WTC11 (cell line): Measurements from ENCODE around the gene KRTAP10-9. TPM values are rescaled to one million over a fixed set of nuclear protein-coding genes. Genes with fewer than 3 reads are reported as not detected.
"Not testable (repeated sequence)": the region's sequence is repeated elsewhere in the genome, so short reads cannot be mapped to it uniquely, and the experiment has no call there.

Experiments
- ATAC-seq: fragments of 200-7000 bp; cut with Tn5 transposase; 2 replicates; pipeline ENCODE4 v1.10.0; 2021; ENCODE audit warnings: mild to moderate bottlenecking, moderate library complexity
- CTCF ChIA-PET: fragments of 300-600 bp; sonication (Branson Sonifier 250); formaldehyde crosslinking; loops from one replicate; lab custom pipeline; 2021; ENCODE audit warnings: antibody characterized with exemption; lab: Charles Lee
- POLR2A ChIA-PET: fragments of 350-600 bp; sonication (Branson Sonifier 250); formaldehyde crosslinking; loops from one replicate; lab custom pipeline; 2021; ENCODE audit warnings: antibody characterized with exemption; lab: Charles Lee
- DNase-seq: peaks from one replicate; pipeline ENCODE4 v3.0.0; 2021; ENCODE audit warnings: low spot score
- H3K27ac Mint-ChIP-seq: 2 replicates; pipeline ENCODE4 v1.8.0; 2021; ENCODE audit warnings: mixed read lengths
- H3K27me3 Mint-ChIP-seq: 2 replicates; pipeline ENCODE4 v1.8.0; 2021; ENCODE audit warnings: low read depth, mild to moderate bottlenecking, moderate library complexity, mixed read lengths
- H3K36me3 Mint-ChIP-seq: 2 replicates; pipeline ENCODE4 v1.8.0; 2021; ENCODE audit warnings: mixed read lengths
- H3K4me1 Mint-ChIP-seq: 2 replicates; pipeline ENCODE4 v1.8.0; 2022; ENCODE audit warnings: mixed read lengths
- H3K4me3 Mint-ChIP-seq: 2 replicates; pipeline ENCODE4 v1.8.0; 2021; ENCODE audit warnings: mild to moderate bottlenecking, moderate library complexity, mixed read lengths
- H3K9me3 Mint-ChIP-seq: 2 replicates; pipeline ENCODE4 v1.8.0; 2021; ENCODE audit warnings: mixed read lengths
- ATF1 ChIP-seq: sonication (generic); formaldehyde crosslinking; IDR thresholded peaks from 2 replicates; pipeline ENCODE4 v1.8.1; 2023; ENCODE audit warnings: mild to moderate bottlenecking, moderate library complexity, missing genetic modification reagents
- FOXJ3 ChIP-seq: sonication (generic); formaldehyde crosslinking; IDR thresholded peaks from 2 replicates; pipeline ENCODE4 v1.9.0; 2021; ENCODE audit warnings: missing genetic modification reagents, mild to moderate bottlenecking, borderline replicate concordance
- IRF2 ChIP-seq: sonication (generic); formaldehyde crosslinking; IDR thresholded peaks from 2 replicates; pipeline ENCODE4 v1.8.0; 2022; ENCODE audit warnings: low read depth, missing genetic modification reagents, borderline replicate concordance
- MXD4 ChIP-seq: fragments of 250-450 bp; sonication (Bioruptor Pico); IDR thresholded peaks from 2 replicates; pipeline ENCODE4 v1.8.0; 2021; ENCODE audit warnings: mild to moderate bottlenecking, moderate library complexity, borderline replicate concordance
- NFATC4 ChIP-seq: fragments of 250-450 bp; sonication (Bioruptor Pico); IDR thresholded peaks from 2 replicates; pipeline ENCODE4 v1.9.0; 2021; ENCODE audit warnings: mild to moderate bottlenecking
- PRRX2 ChIP-seq: fragments of 250-450 bp; sonication (Bioruptor Pico); IDR thresholded peaks from 2 replicates; pipeline ENCODE4 v1.8.0; 2021; ENCODE audit warnings: mild to moderate bottlenecking
- SMAD3 ChIP-seq: sonication (generic); formaldehyde crosslinking; IDR thresholded peaks from 2 replicates; pipeline ENCODE4 v1.8.0; 2022; ENCODE audit warnings: missing genetic modification reagents, mild to moderate bottlenecking, borderline replicate concordance
- SP1 ChIP-seq: sonication (generic); formaldehyde crosslinking; conservative IDR thresholded peaks from 2 replicates; pipeline ENCODE4 v1.8.1; 2022; ENCODE audit warnings: missing genetic modification reagents
- ZNF396 ChIP-seq: fragments of 250-450 bp; sonication (Bioruptor Pico); IDR thresholded peaks from 2 replicates; pipeline ENCODE4 v1.8.0; 2021; ENCODE audit warnings: mild to moderate bottlenecking, moderate library complexity, borderline replicate concordance
- total RNA-seq: library from RNA; stranded (reverse); gene quantifications from 3 replicates; pipeline ENCODE4 v1.2.3, GENCODE V29; 2021
- TF ChIP-seq, protein P1 (sequence below): fragments of 200-600 bp; IDR thresholded peaks from 2 replicates; pipeline ENCODE4 v1.8.0; 2022; ENCODE audit warnings: antibody characterized with exemption
- TF ChIP-seq, protein P2 (sequence below): sonication (generic); formaldehyde crosslinking; IDR thresholded peaks from 2 replicates; pipeline ENCODE4 v1.8.0; 2023; ENCODE audit warnings: missing genetic modification reagents
- TF ChIP-seq, protein P3 (sequence below): fragments of 250-450 bp; sonication (Bioruptor Pico); IDR thresholded peaks from 2 replicates; pipeline ENCODE4 v1.9.0; 2021; ENCODE audit warnings: moderate library complexity, mild to moderate bottlenecking, inconsistent platforms, borderline replicate concordance
- TF ChIP-seq, protein P4 (sequence below): sonication (generic); formaldehyde crosslinking; IDR thresholded peaks from 2 replicates; pipeline ENCODE4 v1.8.0; 2023; ENCODE audit warnings: mild to moderate bottlenecking, missing genetic modification reagents
- TF ChIP-seq, protein P5 (sequence below): sonication (generic); formaldehyde crosslinking; IDR thresholded peaks from 2 replicates; pipeline ENCODE4 v1.8.0; 2022; ENCODE audit warnings: mild to moderate bottlenecking, missing genetic modification reagents
- TF ChIP-seq, protein P6 (sequence below): sonication (generic); formaldehyde crosslinking; IDR thresholded peaks from 2 replicates; pipeline ENCODE4 v1.8.1; 2023; ENCODE audit warnings: mild to moderate bottlenecking, missing genetic modification reagents, moderate library complexity

The KRTAP10-9 gene
- total RNA-seq, 1 experiment from 2014 or later: not detected

DNA sequence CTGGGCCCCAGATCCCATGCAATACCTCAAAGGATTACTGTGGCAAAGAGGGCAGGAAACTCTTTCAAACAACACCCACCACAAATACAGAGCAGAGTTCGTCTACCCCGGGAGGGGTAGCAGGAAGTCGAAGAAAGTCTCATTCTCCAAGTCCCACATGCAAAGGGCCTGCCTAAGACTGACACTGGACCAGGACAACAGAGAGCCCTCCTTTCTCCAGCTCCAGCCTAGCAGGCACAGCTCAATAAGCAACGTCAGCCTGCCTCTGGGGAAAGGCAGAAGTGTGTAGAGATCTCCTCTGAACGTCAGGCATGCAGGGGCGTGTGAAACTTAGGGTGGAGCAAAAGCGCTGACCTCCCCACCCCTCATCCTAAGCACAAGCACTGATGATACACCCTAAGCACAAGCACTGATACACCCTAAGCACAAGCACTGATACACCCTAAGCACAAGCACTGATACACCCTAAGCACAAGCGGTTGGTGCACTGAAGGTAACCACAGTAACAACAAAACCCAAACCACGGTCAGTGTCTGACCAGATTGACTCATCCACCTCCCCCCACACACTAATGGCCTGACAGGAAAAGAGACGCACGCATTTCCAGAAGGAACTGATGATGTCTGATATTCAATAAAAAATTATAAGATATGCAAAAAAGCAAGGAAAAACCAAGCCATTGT lies 32.2 kb downstream of the KRTAP10-9 start:
- ATAC-seq (peak; percentile 45; the same call in 1 of the 2 replicates), DNase-seq (no peak)
- ChIA-PET CTCF (no interaction called here), POLR2A (no interaction called here)
- Mint-ChIP-seq H3K9me3 (peaks cover 18% of the 10 kb centered on the region), H3K36me3 (peaks cover 20% of the 10 kb centered on the region), H3K4me1 (peaks cover 39% of the 10 kb centered on the region), H3K27me3 (peaks cover 4% of the 10 kb centered on the region; the same call in 1 of the 2 replicates), H3K4me3 (no peak overlapping the region), H3K27ac (peak overlapping the region; percentile 69)
- TF ChIP-seq, protein P1, sequence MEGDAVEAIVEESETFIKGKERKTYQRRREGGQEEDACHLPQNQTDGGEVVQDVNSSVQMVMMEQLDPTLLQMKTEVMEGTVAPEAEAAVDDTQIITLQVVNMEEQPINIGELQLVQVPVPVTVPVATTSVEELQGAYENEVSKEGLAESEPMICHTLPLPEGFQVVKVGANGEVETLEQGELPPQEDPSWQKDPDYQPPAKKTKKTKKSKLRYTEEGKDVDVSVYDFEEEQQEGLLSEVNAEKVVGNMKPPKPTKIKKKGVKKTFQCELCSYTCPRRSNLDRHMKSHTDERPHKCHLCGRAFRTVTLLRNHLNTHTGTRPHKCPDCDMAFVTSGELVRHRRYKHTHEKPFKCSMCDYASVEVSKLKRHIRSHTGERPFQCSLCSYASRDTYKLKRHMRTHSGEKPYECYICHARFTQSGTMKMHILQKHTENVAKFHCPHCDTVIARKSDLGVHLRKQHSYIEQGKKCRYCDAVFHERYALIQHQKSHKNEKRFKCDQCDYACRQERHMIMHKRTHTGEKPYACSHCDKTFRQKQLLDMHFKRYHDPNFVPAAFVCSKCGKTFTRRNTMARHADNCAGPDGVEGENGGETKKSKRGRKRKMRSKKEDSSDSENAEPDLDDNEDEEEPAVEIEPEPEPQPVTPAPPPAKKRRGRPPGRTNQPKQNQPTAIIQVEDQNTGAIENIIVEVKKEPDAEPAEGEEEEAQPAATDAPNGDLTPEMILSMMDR: no peak
- no peak for TF ChIP-seq ZNF396 (CRISPR knock-in tag)
- TF ChIP-seq, protein P2, sequence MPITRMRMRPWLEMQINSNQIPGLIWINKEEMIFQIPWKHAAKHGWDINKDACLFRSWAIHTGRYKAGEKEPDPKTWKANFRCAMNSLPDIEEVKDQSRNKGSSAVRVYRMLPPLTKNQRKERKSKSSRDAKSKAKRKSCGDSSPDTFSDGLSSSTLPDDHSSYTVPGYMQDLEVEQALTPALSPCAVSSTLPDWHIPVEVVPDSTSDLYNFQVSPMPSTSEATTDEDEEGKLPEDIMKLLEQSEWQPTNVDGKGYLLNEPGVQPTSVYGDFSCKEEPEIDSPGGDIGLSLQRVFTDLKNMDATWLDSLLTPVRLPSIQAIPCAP (CRISPR knock-in tag): no peak
- TF ChIP-seq FOXJ3: no peak
- no peak for TF ChIP-seq ATF1 (CRISPR knock-in tag)
- TF ChIP-seq IRF2 (CRISPR knock-in tag): no peak
- TF ChIP-seq SMAD3 (CRISPR knock-in tag): no peak
- no peak for TF ChIP-seq SP1 (CRISPR knock-in tag)
- no peak for TF ChIP-seq NFATC4 (CRISPR knock-in tag)
- TF ChIP-seq, protein P3, sequence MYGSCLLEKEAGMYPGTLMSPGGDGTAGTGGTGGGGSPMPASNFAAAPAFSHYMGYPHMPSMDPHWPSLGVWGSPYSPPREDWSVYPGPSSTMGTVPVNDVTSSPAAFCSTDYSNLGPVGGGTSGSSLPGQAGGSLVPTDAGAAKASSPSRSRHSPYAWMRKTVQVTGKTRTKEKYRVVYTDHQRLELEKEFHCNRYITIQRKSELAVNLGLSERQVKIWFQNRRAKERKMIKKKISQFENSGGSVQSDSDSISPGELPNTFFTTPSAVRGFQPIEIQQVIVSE: no peak
- TF ChIP-seq PRRX2 (CRISPR knock-in tag): no peak
- TF ChIP-seq MXD4: no peak

DNA sequence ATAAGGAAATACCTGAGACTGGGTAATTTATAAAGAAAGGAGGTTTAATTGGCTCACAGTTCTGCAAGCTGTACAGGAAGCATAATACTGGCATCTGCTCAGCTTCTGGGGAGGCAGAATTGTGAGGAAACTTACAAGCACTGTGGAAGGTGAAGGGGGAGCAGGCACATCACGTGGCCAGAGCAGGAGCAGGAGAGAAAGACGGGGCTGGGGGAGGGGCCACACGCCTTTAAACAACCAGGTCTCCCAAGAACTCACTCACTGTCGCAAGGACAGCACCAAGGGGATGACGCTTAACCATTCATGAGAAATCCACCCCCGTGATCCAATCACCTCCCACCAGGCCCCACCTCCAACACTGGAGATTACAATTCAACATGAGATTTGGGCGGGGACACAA lies 34.7 kb downstream of the KRTAP10-9 start:
- POLR2A ChIA-PET, CTCF ChIA-PET, H3K27me3 Mint-ChIP-seq, H3K4me3 Mint-ChIP-seq, H3K9me3 Mint-ChIP-seq: not testable (repeated sequence)
- DNase-seq (peak; percentile 70), ATAC-seq (peak; percentile 86)
- TF ChIP-seq, protein P4, sequence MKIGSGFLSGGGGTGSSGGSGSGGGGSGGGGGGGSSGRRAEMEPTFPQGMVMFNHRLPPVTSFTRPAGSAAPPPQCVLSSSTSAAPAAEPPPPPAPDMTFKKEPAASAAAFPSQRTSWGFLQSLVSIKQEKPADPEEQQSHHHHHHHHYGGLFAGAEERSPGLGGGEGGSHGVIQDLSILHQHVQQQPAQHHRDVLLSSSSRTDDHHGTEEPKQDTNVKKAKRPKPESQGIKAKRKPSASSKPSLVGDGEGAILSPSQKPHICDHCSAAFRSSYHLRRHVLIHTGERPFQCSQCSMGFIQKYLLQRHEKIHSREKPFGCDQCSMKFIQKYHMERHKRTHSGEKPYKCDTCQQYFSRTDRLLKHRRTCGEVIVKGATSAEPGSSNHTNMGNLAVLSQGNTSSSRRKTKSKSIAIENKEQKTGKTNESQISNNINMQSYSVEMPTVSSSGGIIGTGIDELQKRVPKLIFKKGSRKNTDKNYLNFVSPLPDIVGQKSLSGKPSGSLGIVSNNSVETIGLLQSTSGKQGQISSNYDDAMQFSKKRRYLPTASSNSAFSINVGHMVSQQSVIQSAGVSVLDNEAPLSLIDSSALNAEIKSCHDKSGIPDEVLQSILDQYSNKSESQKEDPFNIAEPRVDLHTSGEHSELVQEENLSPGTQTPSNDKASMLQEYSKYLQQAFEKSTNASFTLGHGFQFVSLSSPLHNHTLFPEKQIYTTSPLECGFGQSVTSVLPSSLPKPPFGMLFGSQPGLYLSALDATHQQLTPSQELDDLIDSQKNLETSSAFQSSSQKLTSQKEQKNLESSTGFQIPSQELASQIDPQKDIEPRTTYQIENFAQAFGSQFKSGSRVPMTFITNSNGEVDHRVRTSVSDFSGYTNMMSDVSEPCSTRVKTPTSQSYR (CRISPR knock-in tag): peak; percentile 31; the same call in 1 of the 2 replicates
- TF ChIP-seq, protein P5, sequence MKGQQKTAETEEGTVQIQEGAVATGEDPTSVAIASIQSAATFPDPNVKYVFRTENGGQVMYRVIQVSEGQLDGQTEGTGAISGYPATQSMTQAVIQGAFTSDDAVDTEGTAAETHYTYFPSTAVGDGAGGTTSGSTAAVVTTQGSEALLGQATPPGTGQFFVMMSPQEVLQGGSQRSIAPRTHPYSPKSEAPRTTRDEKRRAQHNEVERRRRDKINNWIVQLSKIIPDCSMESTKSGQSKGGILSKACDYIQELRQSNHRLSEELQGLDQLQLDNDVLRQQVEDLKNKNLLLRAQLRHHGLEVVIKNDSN (CRISPR knock-in tag): peak; percentile 89
- TF ChIP-seq, protein P6, sequence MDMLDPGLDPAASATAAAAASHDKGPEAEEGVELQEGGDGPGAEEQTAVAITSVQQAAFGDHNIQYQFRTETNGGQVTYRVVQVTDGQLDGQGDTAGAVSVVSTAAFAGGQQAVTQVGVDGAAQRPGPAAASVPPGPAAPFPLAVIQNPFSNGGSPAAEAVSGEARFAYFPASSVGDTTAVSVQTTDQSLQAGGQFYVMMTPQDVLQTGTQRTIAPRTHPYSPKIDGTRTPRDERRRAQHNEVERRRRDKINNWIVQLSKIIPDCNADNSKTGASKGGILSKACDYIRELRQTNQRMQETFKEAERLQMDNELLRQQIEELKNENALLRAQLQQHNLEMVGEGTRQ (CRISPR knock-in tag): peak; percentile 92
- Mint-ChIP-seq H3K36me3 (peaks cover 12% of the 10 kb centered on the region), H3K27ac (peak overlapping the region; percentile 90), H3K4me1 (peaks cover 39% of the 10 kb centered on the region)
